ENCODE measurements around the gene ASRGL1.

ASRGL1 gene

GRCh38 chr11:62419314-62419929 is 82.2 kb downstream of the ASRGL1 start:
- DNase-seq = no peak

- DNase-seq = no peak
Measured at GRCh38 chr11:62419943-62420342, 82.7 kb downstream of the ASRGL1 start.

GRCh38 chr11:62420882-62421281 is 83.6 kb downstream of the ASRGL1 start:
- DNase-seq = no peak

GRCh38 chr11:62421996-62422395 is 84.7 kb downstream of the ASRGL1 start:
- no peak for DNase-seq

GRCh38 chr11:62423012-62423411 is 85.8 kb downstream of the ASRGL1 start:
- no peak for DNase-seq

- DNase-seq = peak; percentile 39
Measured at GRCh38 chr11:62427630-62428233, 90.5 kb downstream of the ASRGL1 start.

GRCh38 chr11:62428871-62429560 is 91.8 kb downstream of the ASRGL1 start:
- no peak for DNase-seq

- DNase-seq = no peak
Measured at GRCh38 chr11:62430425-62430824, 93.2 kb downstream of the ASRGL1 start.

- no peak for DNase-seq
Measured at GRCh38 chr11:62431171-62431901, 94.1 kb downstream of the ASRGL1 start.

- no peak for DNase-seq
Measured at GRCh38 chr11:62432695-62433094, 95.4 kb downstream of the ASRGL1 start.

GRCh38 chr11:62433141-62433903 is 96.1 kb downstream of the ASRGL1 start:
- no peak for DNase-seq

GRCh38 chr11:62433904-62434276 is 96.6 kb downstream of the ASRGL1 start:
- no peak for DNase-seq

GRCh38 chr11:62435846-62436660 is 98.8 kb downstream of the ASRGL1 start:
- no peak for DNase-seq

- no peak for DNase-seq
Measured at GRCh38 chr11:62437616-62438015, 100.4 kb downstream of the ASRGL1 start.

GRCh38 chr11:62438641-62439040 is 101.4 kb downstream of the ASRGL1 start:
- no peak for DNase-seq

- DNase-seq = no peak
Measured at GRCh38 chr11:62439785-62440602, 102.7 kb downstream of the ASRGL1 start.
